Activated T-cell treated with anti-CD3 and anti-CD28 coated beads for 24 hours (primary cell): Measurements from ENCODE around the gene SIGLEC11.
"Not testable (repeated sequence)": the region's sequence is repeated elsewhere in the genome, so short reads cannot be mapped to it uniquely, and the experiment has no call there.

Source experiments
- DNase-seq: peaks from one replicate; pipeline ENCODE4 v3.0.0-alpha.2; 2020; ENCODE audit warnings: low read depth

SIGLEC11 gene

DNA sequence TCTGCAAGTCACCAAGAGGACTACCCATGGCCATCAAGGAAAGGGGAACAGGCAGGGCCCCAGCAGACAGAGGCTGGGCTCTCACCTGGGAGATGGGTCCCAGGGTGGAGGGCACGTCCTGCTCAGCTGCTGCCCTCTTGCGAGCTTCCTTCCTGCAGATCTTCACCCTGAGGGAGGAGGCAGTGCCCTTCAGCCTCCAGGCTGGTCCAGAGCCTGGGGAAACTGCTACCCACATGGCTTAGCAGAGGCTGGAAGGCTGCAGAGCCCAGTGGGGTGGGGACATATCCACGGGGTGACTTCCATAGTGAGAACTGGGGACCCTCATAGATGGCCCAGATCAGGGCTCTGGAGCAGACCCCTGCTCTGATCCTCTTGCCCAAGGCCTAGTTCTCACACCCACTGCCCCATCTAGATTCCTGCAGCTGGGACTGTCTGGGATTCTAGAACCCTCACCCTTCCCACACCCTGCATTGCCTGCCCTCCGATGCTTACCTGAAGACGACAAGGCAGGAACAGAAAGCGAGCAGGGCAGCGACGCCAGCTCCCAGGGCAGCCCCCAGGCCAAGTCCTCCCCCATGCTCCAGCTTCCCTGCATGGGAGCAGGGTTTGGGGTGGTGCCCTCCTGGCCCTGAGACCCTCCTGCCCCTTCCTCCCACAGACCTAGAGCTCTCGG lies 9.0 kb downstream of the SIGLEC11 start:
- no peak for DNase-seq

DNA sequence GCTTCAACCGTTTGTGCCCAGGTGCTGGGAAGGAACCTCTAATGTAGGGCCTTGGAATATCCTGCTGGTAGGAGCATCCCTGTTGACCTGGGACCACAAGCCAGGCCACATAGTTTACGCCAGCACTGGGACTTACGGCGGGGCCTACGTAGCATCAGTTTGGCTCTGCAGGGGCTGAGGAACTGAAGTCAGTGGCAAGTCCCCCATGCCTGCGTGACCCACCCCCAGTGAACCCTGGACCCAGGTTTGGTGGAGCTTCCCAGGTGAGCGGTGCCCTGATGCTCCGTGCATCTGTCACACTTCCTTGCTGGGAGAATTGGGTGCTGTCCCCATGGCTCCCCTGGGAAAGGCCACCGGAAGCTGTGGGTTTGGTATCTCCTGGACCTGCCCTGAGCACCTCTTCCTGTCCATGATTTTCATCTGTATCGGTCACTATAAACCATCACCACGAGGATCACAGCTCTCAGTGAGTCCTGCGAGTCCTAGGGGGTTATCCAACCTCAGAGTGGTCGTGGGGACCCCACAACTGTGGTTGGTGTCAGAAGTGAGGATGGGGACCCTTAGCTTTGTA lies 9.9 kb downstream of the SIGLEC11 start:
- no peak for DNase-seq

DNA sequence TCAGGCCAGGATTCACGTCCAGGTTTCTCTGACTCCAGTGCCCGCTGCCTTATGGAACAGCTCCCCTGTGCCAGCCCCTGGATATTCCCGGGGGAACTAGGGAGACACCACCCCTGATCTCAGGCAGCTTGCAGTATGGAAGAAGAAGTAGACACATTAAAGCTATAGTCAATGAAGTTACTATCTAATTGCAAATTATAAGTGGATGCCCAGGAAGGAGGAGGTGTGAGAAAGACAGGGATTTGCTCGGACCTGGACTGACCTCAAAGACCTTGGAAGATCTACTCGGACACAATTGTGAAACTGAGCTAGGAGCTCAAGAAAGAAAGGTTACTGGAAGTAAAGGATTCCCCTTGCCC lies 10.4 kb downstream of the SIGLEC11 start:
- no peak for DNase-seq

DNA sequence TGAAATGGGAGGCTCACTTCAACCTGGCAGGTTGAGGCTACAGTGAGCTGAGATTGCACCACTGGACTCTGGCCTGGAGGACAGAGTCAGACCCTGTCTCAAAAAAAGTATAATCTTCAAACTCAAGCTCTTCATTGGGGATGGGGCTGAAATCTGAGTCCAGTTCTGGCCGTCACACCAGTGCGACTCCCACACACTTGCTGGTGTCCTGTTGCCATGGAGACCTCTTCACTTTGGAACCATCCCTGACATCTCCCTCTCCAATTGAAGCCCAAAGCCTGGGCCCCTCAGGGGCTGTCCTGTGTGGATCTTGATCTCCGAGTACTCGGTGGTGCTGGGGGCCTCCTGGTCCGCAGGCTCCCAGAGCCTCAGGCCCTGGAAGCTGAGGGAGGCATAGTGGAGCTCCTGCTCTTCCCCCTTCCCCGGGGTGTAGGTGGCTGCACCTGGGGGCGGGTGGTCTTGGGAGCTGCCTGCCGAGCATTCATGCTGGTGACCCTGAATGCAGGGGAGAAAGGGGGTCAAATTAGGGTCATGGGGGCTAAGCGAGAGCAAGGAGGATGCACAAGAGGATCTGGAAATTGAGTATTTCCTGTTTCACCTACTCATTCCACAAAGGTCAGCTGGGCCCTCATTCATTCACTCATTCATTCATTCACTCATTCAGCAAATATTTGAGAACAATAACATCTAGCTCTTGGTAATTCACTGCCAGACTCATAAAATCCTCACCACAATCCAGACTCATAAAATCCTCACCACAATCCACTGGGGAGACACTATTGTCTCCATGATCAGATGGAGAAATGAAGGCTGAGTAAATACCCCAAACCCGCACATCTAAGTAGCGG lies 11.0 kb downstream of the SIGLEC11 start:
- DNase-seq = no peak

DNA sequence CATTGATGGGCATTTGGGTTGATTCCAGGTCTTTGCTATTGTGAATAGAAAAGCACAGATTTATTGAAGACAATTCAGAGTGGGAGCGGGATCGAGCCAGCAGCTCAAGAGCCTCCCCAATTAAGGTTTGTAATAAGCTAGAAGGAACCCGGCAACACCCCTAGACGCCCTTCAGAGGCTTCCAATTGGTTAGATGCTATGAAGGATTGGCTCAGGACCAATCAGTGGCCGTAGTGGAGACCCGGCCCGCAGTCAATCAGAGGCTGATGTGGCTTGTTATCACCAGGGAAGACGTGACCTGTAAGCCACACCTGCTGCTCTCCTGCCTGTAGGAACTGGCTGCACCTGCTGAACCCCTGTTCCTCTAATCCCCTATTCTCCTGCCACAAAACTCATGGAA lies 14.6 kb downstream of the SIGLEC11 start:
- no peak for DNase-seq

DNA sequence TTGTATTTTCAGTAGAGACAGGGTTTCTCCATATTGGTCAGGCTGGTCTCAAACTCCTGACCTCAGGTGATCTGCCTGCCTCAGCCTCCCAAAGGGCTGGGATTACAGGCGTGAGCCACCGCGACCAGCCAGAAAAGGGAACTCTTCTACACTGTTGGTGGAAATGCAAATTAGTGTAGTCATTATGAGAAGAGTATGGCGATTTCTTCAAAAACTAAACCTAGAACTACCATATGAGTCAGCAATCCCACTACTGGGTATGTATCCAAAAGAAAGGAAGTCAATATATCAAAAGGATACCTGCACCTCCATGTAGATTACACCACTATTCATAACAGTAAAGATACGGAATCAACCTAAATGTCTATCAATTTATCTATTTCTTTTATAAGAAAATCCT lies 16.4 kb downstream of the SIGLEC11 start:
- DNase-seq = not testable (repeated sequence)

DNA sequence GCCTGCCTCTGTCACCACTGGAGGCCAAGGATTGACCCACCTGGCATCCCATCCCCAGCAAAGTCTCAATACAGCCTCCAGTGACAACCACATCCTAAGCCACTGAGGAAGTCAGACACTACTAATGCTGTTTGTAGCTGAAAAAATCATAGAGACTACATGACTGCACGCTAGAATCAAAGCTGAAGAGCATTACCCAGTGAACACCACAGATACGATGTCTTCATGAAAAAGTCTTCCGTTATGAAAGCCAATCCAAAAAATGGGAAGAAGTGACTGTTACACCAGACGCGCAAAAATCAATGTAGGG lies 20.5 kb downstream of the SIGLEC11 start:
- DNase-seq = no peak

DNA sequence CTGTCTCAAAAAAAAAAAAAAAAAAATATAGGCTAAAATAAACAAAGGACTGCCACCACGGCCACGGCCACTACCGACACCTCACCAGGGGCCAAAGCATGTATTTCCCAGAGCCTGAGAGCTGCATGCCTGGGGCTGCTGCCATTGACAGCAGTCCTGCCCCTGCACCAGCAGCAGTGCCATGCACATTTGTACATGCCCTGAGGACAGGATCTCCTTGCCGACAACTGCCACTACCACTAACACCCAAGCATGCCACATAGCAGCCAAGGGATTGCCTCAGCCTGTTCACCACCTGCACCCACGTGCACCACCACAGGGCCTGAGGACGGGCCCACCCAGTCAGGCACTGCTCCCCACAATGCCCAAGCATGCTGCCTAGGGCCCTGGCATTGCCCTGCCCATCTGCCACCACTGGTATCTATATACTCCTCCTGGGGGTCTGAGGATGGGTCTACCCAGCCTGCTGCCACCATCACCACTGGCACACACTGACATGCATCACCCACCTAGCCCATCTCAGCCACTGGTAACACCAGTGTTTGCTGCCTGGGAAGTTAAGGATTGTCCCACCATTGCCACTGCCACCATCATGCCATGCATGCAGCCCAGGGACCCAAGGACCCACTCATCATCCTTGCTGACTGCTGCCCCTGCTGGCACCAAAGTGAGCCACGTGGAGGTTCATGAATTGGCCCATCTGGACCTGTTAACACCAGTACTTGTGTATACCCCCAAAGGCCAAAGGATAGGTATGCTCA lies 21.1 kb downstream of the SIGLEC11 start:
- DNase-seq = no peak

DNA sequence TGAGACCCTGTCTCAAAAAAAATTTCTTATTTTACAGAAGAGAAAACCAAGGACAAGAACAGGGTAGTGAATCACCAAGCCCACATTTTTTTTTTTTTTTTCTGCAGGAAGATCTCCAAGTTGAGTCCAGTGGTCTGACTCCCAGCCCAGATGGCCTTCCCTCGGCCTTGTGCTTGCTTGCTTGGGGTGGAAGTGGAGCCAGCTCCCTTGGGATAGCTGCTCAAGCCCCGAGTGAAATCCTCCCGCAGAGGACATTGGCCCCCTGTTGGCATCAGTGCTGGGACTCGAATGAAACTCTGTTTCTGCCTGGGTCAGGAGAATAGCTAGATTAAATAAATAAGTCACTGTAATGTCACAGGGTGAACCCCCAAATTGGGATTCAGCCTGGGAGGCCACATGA lies 22.3 kb downstream of the SIGLEC11 start:
- DNase-seq = no peak

DNA sequence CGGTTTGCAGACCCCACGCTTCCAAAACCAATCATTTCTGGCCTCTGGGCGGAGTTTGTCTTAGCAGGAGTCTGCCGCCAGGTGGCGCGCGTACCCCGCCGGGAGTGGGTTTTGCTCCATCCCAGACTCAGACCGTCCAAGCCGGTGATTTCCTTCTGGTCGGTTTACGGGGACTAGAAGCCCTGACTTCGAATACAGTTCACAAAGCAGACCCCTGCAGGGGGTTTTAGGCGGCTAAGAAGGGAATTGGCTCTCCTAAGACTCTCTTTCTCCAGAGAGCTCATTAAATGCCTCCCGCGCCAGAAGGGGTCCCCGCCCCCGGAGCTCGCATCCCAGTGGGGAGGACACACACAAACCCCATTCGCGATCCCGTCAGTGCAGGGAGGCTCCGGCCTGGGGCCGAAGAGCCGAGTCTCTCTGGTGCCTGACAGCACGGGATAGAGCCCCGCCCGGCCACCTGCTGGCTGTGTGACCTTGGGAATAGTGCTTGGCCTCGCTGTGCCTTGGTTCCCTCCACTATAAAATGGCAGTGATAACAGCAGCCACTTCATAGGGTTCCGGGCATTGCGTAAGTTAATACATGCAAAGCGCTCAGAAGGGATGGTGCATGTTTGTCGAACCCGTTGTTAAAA lies 23.1 kb downstream of the SIGLEC11 start:
- DNase-seq = peak; percentile 71

DNA sequence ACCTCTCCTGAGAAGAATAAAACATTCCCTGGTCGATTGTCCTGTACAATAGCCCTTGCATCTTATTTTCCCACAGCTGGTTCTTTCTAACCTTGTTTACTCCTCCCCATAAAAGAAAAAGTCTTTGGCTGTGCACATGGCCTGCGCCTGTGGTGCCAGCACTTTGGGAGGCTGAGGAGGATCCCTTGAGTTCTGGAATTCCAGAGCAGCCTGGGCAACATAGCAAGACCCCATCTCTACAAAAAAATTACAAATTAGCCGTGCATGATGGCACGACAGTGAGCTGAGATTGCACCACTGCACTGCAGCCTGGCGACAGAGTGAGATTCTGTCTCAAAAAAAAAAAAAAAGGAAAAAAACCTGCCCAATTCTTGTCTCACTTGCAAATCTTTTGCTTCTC lies 24.4 kb downstream of the SIGLEC11 start:
- DNase-seq = no peak

DNA sequence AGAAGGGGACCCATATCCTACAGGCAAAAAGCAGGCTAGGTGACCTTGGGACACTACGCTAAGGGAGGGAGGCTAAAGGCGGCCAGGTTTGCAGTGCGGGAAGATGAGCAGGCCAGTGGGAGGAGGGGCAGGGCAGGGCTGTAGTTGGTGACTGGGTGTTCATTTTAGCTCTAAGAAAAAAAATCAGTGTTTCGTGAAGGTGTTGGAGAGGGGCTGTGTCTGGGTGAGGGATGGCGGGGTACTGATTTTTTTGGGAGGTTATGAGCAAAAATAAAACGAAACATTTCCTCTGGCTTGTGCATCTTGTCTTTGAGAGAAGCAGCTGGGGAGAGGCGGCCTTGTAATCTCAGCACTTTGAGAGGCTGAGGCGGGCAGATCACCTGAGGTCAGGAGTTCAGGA lies 27.3 kb downstream of the SIGLEC11 start:
- DNase-seq = no peak

DNA sequence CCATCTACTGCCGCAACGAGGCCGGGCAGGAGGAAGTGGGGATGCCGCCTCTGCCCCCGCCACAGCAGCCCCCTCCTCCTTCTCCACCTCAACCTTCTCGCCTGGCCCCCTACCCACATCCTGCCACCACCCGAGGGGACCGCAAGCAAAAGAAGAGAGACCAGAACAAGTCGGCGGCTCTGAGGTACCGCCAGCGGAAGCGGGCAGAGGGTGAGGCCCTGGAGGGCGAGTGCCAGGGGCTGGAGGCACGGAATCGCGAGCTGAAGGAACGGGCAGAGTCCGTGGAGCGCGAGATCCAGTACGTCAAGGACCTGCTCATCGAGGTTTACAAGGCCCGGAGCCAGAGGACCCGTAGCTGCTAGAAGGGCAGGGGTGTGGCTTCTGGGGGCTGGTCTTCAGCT lies 28.2 kb downstream of the SIGLEC11 start:
- DNase-seq = no peak

DNA sequence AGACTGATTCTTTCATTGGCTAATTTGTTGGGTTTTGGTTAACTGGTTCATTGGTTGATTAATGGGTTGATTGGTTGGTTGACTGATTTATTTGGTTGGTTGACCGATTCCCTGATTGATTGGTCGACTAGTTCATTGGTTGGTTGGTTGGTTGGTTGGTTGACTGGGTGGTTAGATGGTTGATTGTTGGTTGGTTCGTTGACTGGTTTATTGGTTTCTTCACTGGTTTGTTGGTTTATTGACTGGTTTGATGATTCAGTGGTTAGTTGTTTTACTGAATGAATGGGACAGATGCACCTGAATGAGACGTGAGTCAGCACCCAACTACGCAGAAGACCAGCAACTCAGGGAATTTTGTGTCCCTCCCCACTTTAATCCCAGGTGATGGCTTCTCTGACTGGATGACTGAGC lies 28.9 kb downstream of the SIGLEC11 start:
- no peak for DNase-seq

DNA sequence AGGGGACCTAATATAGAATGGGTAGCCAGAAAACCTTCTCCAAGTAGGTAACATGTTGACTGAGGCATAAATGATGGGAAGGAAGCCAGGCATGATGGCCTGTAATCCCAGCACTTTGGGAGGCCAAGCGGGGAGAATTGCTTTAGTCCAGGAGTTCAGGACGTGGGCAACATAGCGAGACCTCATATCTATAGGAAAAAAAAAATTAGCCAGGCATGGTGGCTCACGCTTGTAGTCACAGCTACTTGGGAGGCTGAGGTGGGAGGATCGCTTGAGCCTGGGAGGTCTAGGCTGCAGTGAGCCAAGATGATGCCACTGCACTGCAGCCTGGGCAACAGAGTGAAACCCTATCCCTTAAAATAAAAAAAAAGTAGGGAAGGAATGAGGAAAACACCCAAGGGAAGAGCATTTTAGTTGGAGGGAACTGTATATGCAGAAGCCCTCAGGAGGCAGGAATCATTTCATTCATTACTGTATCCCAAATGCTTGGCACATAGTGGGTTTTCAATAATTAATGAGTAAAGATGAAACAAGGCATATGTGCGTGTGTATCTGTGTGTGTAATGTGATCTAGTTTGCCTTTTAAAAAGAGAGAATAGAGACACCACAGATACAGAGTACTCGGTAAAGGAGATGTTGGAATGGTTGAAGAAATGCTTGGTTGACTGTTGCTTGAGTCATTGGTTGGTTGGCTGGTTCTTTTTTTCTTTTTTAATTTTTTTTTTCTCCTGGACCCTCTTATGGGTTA lies 29.5 kb downstream of the SIGLEC11 start:
- no peak for DNase-seq

DNA sequence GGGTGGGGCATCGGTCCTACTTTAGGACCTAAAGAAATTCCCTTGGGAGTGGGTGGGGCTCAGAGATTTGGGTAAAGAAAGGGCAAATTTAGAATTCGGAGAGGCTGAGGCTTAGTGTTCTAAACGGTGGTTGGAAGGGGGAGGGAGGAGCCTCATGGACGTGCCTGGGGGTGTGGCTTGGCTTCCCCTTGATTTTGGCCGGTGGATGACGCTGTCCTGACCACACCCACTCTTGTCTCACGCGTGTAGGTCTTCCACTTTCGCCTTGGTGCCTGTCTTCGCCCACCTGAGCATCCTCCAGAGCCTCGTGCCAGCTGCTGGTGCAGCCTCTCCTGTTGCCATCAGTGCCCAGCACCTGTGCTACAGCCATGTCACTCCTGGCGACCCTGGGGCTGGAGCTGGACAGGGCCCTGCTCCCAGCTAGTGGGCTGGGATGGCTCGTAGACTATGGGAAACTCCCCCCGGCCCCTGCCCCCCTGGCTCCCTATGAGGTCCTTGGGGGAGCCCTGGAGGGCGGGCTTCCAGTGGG lies 30.4 kb downstream of the SIGLEC11 start:
- DNase-seq = no peak

DNA sequence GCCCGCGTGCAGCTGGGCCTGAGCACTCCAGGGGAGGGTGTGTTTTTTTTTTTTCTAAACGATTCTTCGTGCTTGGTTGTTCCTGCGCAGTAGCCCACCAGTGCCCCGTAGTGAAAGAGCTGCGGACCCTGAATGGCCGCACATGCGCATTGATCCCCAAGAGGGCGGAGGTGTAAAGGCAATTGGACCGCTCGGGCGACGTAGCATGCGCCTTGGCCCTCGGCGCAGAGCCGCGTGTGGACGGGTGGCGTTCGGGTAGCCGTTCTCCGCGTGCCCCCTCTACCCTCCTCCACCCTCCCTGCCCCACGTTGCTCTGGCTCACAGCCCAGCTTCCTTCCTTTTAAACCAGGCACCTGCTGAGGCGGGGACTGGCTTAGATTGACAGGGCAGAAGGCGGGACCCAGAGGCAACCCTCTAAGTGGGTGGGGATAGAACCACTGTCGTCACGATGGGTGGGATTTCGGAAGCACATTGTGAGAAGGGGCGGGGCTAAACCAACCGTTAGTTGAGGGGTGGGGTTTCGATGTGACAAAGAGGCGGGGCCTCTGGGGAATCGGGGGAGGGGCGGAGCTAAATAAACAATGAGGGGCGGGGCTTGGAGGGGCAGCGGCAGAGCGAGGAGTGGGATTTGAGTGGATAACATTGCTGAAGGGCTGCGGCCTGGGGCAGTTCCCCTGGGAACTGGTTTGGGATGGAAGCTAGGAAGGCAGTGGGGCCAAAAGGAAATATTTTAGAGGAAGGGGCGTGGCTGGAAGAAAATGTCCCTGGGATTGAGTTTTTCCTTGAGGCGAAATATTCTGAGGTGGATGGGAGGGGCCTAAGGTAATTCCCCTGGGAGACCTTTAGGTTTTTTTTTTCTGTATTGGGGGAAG lies 31.1 kb downstream of the SIGLEC11 start:
- peak; percentile 89 for DNase-seq

DNA sequence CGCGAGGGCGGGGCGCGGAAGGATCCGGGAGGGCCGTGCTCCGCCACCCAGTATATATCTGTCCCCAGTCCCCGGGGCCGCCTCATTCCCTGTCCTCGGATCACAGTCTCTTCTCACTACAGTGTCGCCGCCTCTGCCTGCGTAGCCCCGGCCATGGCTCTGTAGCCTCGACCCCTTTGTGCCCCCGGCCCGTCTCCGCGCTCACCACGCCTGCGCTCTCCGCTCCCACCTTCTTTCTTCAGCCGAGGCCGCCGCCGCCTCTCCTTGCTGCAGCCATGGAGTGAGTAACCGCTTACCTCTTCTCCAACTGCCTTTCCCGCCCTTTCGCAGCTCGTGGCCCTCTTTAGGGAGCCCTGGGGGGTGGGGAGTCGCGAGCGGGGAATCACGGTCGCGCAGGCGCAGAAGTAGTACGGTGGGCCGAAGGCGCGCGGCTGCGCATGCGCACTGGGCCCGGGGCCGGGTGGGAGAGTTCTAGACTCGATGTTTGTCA lies 31.8 kb downstream of the SIGLEC11 start, which contains the start of the genes ATF5 and NUP62:
TSS of gene ATF5 (plus strand) at position 85 of the 490 bp plus-strand sequence. CDS start 1,646 bp downstream, outside the sequence.
TSS of gene NUP62 (minus strand) at position 384 of the 490 bp plus-strand sequence. CDS start 19,697 bp downstream, outside the sequence.
- DNase-seq = peak; percentile 90

DNA sequence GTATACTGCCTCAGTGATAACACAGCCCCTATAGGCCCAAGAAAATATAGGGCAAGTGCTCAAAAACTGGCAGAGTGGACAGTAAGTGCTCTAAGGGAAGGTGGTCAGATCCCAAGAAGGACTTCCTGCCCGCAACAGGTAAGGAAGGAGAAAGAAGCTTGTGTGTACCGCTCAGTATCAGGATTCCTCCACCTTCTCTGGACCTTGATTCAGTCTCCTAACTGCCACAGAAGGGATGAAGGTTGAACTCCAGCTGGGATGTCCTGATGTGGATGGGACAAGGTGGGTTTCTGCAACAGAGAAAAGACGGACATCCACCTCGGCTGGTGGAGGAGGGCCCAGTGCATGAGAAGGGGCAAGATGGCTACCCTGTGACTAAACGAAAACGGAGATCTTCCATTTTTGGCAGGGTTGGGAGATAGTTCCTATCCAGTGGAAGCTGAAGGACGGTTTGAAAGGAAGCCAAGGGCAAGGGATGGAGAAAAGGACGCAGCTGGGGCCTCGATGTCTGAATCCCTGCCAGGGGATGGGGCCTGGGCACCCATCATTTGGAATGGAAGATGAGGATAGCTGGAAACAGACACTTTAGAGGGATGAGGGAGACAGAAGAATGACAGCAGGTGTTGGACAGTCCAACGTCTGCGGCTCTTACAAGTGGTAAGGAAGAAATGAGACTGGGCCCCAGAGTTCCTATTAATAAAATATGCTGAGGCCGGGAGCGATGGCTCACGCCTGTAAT lies 33.3 kb downstream of the SIGLEC11 start:
- no peak for DNase-seq
